K562 (cell line): ENCODE measurements around the gene ATP12A. TPM values are rescaled to one million over a fixed set of nuclear protein-coding genes. Genes with fewer than 3 reads are reported as not detected.

Source experiments
- ATAC-seq: fragments of 200-7000 bp; cut with Tn5 transposase; 3 replicates; pipeline ENCODE4 v1.9.1; 2020; ENCODE audit warnings: moderate library complexity
- BruUV-seq: library from RNA; stranded (reverse); fragments of 400-500 nt; replicated peaks from 2 replicates; lab custom pipeline; 2021; lab: Mats Ljungman, UMichigan
- CTCF ChIA-PET: fragments of 300-600 bp; formaldehyde crosslinking; extraction: SDS; loops from one replicate; lab custom pipeline; 2021; ENCODE audit warnings: low intra/inter-chr PET ratio; lab: Yijun Ruan, JAX
- POLR2A ChIA-PET: fragments of 300-600, 350-650 bp; sonication (Branson Sonifier 250); formaldehyde crosslinking; extraction: SDS; loops from one replicate; lab custom pipeline; 2021; ENCODE audit warnings: antibody characterized with exemption, inconsistent platforms; lab: Yijun Ruan, JAX
- DNase-seq, 4 experiments: peaks; one replicate each; pipeline versions ENCODE4 v3.0.0 to v3.0.0-alpha.2; 2011 to 2018; ENCODE audit warnings: low spot score in 3 of 4, mixed read lengths in 3 of 4; ENCODE audit errors: extremely low read depth in 1 of 4
- FAIRE-seq: peaks from 2 replicates; lab custom pipeline; 2011; peaks lifted over from hg19 to GRCh38; lab: Jason Lieb, UNC
- H2AFZ ChIP-seq: 2 replicates; pipeline ENCODE4 v1.6.0; 2011; ENCODE audit warnings: low read depth, low read length, control low read depth, inconsistent platforms
- H3K27ac ChIP-seq: fragments of 200-600 bp; 3 replicates; pipeline ENCODE4 v1.8.0; 2011; ENCODE audit warnings: low read depth, mild to moderate bottlenecking, control low read depth, inconsistent platforms, low read length, moderate library complexity, mixed read lengths; ENCODE audit errors: extremely low read depth
- H3K27me3 ChIP-seq, 2 experiments: fragments of 300-600 bp in 1 of 2; 2 replicates in 1 of 2; 3 replicates in 1 of 2; pipeline versions ENCODE4 v1.6.0 to v1.8.0; 2011; ENCODE audit warnings: inconsistent platforms in 2 of 2, low read length in 2 of 2, mild to moderate bottlenecking in 1 of 2, mixed read lengths in 1 of 2, moderate library complexity in 1 of 2; ENCODE audit not compliant: control insufficient read depth in 2 of 2, insufficient read depth in 2 of 2
- H3K36me3 ChIP-seq: fragments of 300-600 bp; 3 replicates; pipeline ENCODE4 v1.8.0; 2011; ENCODE audit warnings: mild to moderate bottlenecking, low read length, inconsistent platforms; ENCODE audit not compliant: control insufficient read depth, insufficient read depth
- H3K4me1 ChIP-seq, 2 experiments: fragments of 200-600 bp in 1 of 2; replicated peaks in 1 of 2; 2 replicates in 1 of 2; 3 replicates in 1 of 2; pipeline versions ENCODE4 v1.5.1 to v1.8.0; 2011; ENCODE audit warnings: inconsistent platforms in 2 of 2, low read length in 2 of 2, mild to moderate bottlenecking in 1 of 2, mixed read lengths in 1 of 2, moderate library complexity in 1 of 2; ENCODE audit not compliant: control insufficient read depth in 2 of 2, insufficient read depth in 2 of 2
- H3K4me2 ChIP-seq: 2 replicates; pipeline ENCODE4 v1.6.1; 2011; ENCODE audit warnings: low read length, control low read depth, inconsistent platforms, mixed read lengths; ENCODE audit not compliant: insufficient read depth
- H3K4me3 ChIP-seq: fragments of 200-600 bp; sonication (generic), shearing (Covaris generic); 2 replicates; pipeline ENCODE4 v1.5.1; 2016; ENCODE audit warnings: control low read depth, inconsistent platforms
- H3K79me2 ChIP-seq: fragments of 200-600 bp; 3 replicates; pipeline ENCODE4 v1.8.0; 2011; ENCODE audit warnings: low read length, inconsistent platforms; ENCODE audit not compliant: control insufficient read depth, insufficient read depth
- H3K9ac ChIP-seq, 2 experiments: 2 replicates each; pipeline versions ENCODE4 v1.6.0 to v1.6.1; 2011; ENCODE audit warnings: low read depth in 2 of 2, low read length in 2 of 2, control low read depth in 1 of 2, inconsistent platforms in 1 of 2, mild to moderate bottlenecking in 1 of 2, mixed read lengths in 1 of 2; ENCODE audit not compliant: insufficient read depth in 1 of 2
- H3K9me1 ChIP-seq: one replicate; pipeline ENCODE4 v1.6.0; 2011; ENCODE audit warnings: inconsistent platforms, mild to moderate bottlenecking, low read length, moderate library complexity; ENCODE audit not compliant: control insufficient read depth, insufficient read depth
- H3K9me3 ChIP-seq: replicated peaks from 2 replicates; pipeline ENCODE4 v1.5.1; 2011; ENCODE audit warnings: low read depth, low read length, inconsistent platforms; ENCODE audit not compliant: control insufficient read depth, insufficient read depth
- H4K20me1 ChIP-seq: replicated peaks from 2 replicates; pipeline ENCODE4 v1.6.1; 2011; ENCODE audit warnings: low read length, inconsistent platforms, mixed read lengths; ENCODE audit not compliant: control insufficient read depth, insufficient read depth
- E2F8 ChIP-seq: fragments of 450-650 bp; IDR thresholded peaks from 2 replicates; pipeline ENCODE4 v1.7.1; 2018; ENCODE audit warnings: mild to moderate bottlenecking, low read depth; ENCODE audit not compliant: partially characterized antibody
- HNRNPK ChIP-seq: fragments of 200-400 bp; formaldehyde crosslinking; IDR thresholded peaks from one replicate; pipeline ENCODE4 v1.6.1; 2018; ENCODE audit warnings: mild to moderate bottlenecking, low read depth, low read length; ENCODE audit not compliant: poor library complexity, severe bottlenecking
- ILF3 ChIP-seq: fragments of 450-650 bp; IDR thresholded peaks from 2 replicates; pipeline ENCODE4 v1.6.1; 2018; ENCODE audit warnings: antibody characterized with exemption, mild to moderate bottlenecking, moderate library complexity, borderline replicate concordance
- KDM4B ChIP-seq, 2 experiments: fragments of 450-650 bp in 1 of 2; sonication (generic) in 1 of 2; IDR thresholded peaks; 2 replicates each; pipeline ENCODE4 v1.6.1; 2016 to 2017; ENCODE audit warnings: borderline replicate concordance in 2 of 2, antibody characterized with exemption in 1 of 2, low read depth in 1 of 2, mild to moderate bottlenecking in 1 of 2
- ZBTB11 ChIP-seq, 3 experiments: fragments of 200-800 bp in 1 of 3; fragments of 250-450 bp in 1 of 3; fragments of 450-650 bp in 1 of 3; sonication (Bioruptor Pico) in 1 of 3; sonication (Bioruptor generic) in 1 of 3; formaldehyde crosslinking in 1 of 3; IDR thresholded peaks; 2 replicates each; pipeline versions ENCODE4 v1.6.1 to v1.8.0; 2016 to 2022; ENCODE audit warnings: mild to moderate bottlenecking in 2 of 3, missing genetic modification characterization in 2 of 3, missing compliant biosample characterization in 1 of 3, moderate library complexity in 1 of 3
- ZNF311 ChIP-seq: fragments of 250-450 bp; sonication (Bioruptor Pico); IDR thresholded peaks from 2 replicates; pipeline ENCODE4 v1.4.0; 2020; ENCODE audit warnings: mild to moderate bottlenecking, moderate library complexity
- ZNF512 ChIP-seq: IDR thresholded peaks from 2 replicates; pipeline ENCODE4 v1.6.1; 2016; ENCODE audit warnings: missing genetic modification characterization, missing compliant biosample characterization
- ZNF561 ChIP-seq: fragments of 450-650 bp; formaldehyde crosslinking; conservative IDR thresholded peaks from 2 replicates; pipeline ENCODE4 v1.4.0; 2020; ENCODE audit warnings: mild to moderate bottlenecking, moderate library complexity
- WGBS: fragments of 100-300 bp; shearing (Covaris generic); methylation state at CpG from one replicate; pipeline ENCODE4 v1.1.6; 2016; ENCODE audit warnings: low coverage, mixed read lengths; ENCODE audit not compliant: insufficient coverage; ENCODE audit errors: missing lambda C conversion rate; 5-methylcytosine and 5-hydroxymethylcytosine counted together
- in situ Hi-C: fragments of 300-500 bp; cut with MboI; formaldehyde crosslinking; loops from 4 replicates; pipeline ENCODE4 v1.15.0; 2018; ENCODE audit warnings: inconsistent platforms, mixed read lengths
- intact Hi-C: fragments of 100-400 bp; cut with micrococcal nuclease; formaldehyde crosslinking; loops from 2 replicates; pipeline ENCODE4 v1.14.2; 2022
- polyA plus RNA-seq, 8 experiments: library from polyadenylated mRNA; depleted of rRNA in 4 of 8; stranded (reverse) in 5 of 8; unstranded in 3 of 8; fragments of >200 nt; fragmentation: Nextera tagmentation in 2 of 8; fragmentation: Illumina TruSeq in 1 of 8; extraction: Ambion mirVana in 2 of 8; extraction: Trizol in 1 of 8; gene quantifications; 2 replicates each; pipeline versions ENCODE4 v1.2.1 to v1.2.3, GENCODE V29; 2011 to 2014; ENCODE audit warnings: inconsistent platforms in 1 of 8, missing spikeins in 1 of 8
- total RNA-seq, 7 experiments: library from RNA; depleted of rRNA in 6 of 7; stranded (reverse); fragments of >200 nt in 6 of 7; fragmentation: Illumina TruSeq in 2 of 7; extraction: Trizol in 2 of 7; gene quantifications; 2 replicates each; pipeline versions ENCODE4 v1.2.1 to v1.2.3, GENCODE V29; 2011 to 2021; ENCODE audit warnings: low replicate concordance in 1 of 7

ATP12A gene
- total and polyA plus RNA-seq, 9 of the 15 experiments (the other 6 are each of a cell fraction or from before 2014, with no cell fraction given) = not detected

- FAIRE-seq (no peak), ATAC-seq (no peak), DNase-seq (no peak)
- TF ChIP-seq ZBTB11 (CRISPR knock-in tag; IDR thresholded peaks at IDR 0.05) = no peak
- TF ChIP-seq ILF3 = no peak
- TF ChIP-seq ZNF311 (CRISPR knock-in tag) = no peak
- no peak for TF ChIP-seq HNRNPK
- no peak for TF ChIP-seq ZNF512 (tag)
- TF ChIP-seq E2F8 = no peak
- no peak for TF ChIP-seq KDM4B (IDR thresholded peaks at IDR 0.05; ENCODE audit: borderline replicate concordance in 2 of 2, low read depth in 1 of 2)
- no peak for TF ChIP-seq ZNF561 (CRISPR knock-in tag)
- WGBS = 7% methylated on average over 6 of the region's 6 CpGs
- H3K4me3 ChIP-seq = no peak overlapping the region
- ChIA-PET POLR2A (no interaction called here), CTCF (interaction anchor here (0.6 kb wide), 1 partner anchor 16 kb away, joined by 5 read pairs; no protein-coding TSS in a partner anchor)
- no peaks in the 10 kb centered on the region; a peak in 1 of 5 replicates for H3K4me1 ChIP-seq
- intact Hi-C loops (no loop called here), in situ Hi-C loops (no loop called here)
- no peak overlapping the region for H3K4me2 ChIP-seq
- H3K9me3 ChIP-seq = no peaks in the 10 kb centered on the region
- H3K9me1 ChIP-seq = no peaks in the 10 kb centered on the region
- no peaks in the 10 kb centered on the region for H3K36me3 ChIP-seq
- no peaks in the 10 kb centered on the region for H4K20me1 ChIP-seq
- BruUV-seq = no TSS peak
- H3K9ac ChIP-seq = no peak overlapping the region
- no peak overlapping the region for H2AFZ ChIP-seq
- H3K27me3 ChIP-seq = peaks cover 1 to 36% of the 10 kb centered on the region in 2 experiments; a peak in 4 of 5 replicates
- no peak overlapping the region for H3K27ac ChIP-seq
- no peaks in the 10 kb centered on the region for H3K79me2 ChIP-seq
These were observed 522 bp upstream of the ATP12A start for GRCh38 chr13:24679686-24680085.
